ENCODE measurements around the gene PAPPA2. TPM values are rescaled to one million over a fixed set of nuclear protein-coding genes. Genes with fewer than 3 reads are reported as not detected.
A peak's percentile ranks its signal among the peaks of the same experiment; 100 is the strongest.
"Not testable (repeated sequence)": the region's sequence is repeated elsewhere in the genome, so short reads cannot be mapped to it uniquely, and the experiment has no call there.

PAPPA2 gene
- total RNA-seq, 1 experiment from 2014 or later: not detected

DNA sequence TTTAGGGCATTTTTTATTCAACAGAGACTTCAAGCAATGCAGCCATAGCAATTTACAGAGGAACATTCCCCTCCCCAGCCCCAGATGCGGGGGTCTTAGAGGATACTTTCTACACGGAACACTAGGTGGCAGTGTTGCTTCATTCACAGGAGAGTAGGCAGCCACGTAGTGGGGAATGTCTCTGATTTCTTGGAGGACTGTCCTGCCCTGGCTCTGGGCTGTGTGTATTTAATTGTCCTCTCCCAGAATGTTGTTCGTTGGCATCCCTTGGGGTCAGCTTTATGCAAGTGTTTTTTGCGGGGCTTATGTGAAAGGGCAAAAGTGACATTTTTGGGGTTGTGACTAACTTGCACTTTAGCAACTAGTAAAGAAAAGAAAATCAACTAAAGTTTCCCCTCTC lies 96.9 kb downstream of the PAPPA2 start:
- H3K4me2 ChIP-seq (ENCODE audit: low read depth, low read length, poor library complexity, severe bottlenecking): no peak overlapping the region
- no peak overlapping the region for H3K9ac ChIP-seq (ENCODE audit: low read length)
- DNase-seq: peak; percentile 84
- H2AFZ ChIP-seq (ENCODE audit: low read length): no peak overlapping the region
- no peaks in the 10 kb centered on the region for H3K27me3 ChIP-seq (ENCODE audit: low read length)
- no peaks in the 10 kb centered on the region for H4K20me1 ChIP-seq (ENCODE audit: insufficient read depth, low read depth, low read length)
- H3K4me1 ChIP-seq (ENCODE audit: low read length): no peaks in the 10 kb centered on the region
- no peaks in the 10 kb centered on the region for H3K79me2 ChIP-seq (ENCODE audit: low read length)
- H3K4me3 ChIP-seq (ENCODE audit: low read length): no peak overlapping the region
- no peak overlapping the region for H3K27ac ChIP-seq (ENCODE audit: low read length)
- H3K36me3 ChIP-seq (ENCODE audit: insufficient read depth, low read length): no peaks in the 10 kb centered on the region
- no peaks in the 10 kb centered on the region for H3K9me2 ChIP-seq (replicated peaks; ENCODE audit: insufficient read depth, low read length)
- no peaks in the 10 kb centered on the region for H3K9me3 ChIP-seq (ENCODE audit: low read length)

DNA sequence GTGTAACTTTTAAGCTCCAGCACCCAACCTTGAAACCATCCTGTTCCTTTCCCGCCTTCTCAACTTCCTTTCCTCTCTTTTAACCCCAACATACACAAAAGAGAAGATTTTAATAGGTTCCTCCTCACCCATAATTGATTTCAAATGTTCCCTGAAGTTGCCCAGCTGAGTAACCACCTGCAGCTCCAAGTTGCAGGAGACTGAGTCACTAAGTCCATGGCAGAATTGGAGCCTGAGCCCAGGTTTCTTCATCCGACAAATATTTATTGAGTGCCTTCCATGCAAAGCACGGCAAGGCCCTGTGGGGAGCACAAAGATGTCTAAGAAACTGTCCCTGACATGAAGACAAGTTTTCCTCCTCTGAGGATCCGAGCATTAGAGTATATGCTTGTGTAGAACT lies 97.7 kb downstream of the PAPPA2 start:
- H3K27me3 ChIP-seq (ENCODE audit: low read length): no peaks in the 10 kb centered on the region
- no peaks in the 10 kb centered on the region for H3K4me1 ChIP-seq (ENCODE audit: low read length)
- H4K20me1 ChIP-seq (ENCODE audit: insufficient read depth, low read depth, low read length): no peaks in the 10 kb centered on the region
- no peak overlapping the region for H3K4me2 ChIP-seq (ENCODE audit: low read depth, low read length, poor library complexity, severe bottlenecking)
- H3K9me3 ChIP-seq (ENCODE audit: low read length): no peaks in the 10 kb centered on the region
- H3K9me2 ChIP-seq (replicated peaks; ENCODE audit: insufficient read depth, low read length): no peaks in the 10 kb centered on the region
- H2AFZ ChIP-seq (ENCODE audit: low read length): no peak overlapping the region
- H3K4me3 ChIP-seq (ENCODE audit: low read length): no peak overlapping the region
- H3K9ac ChIP-seq (ENCODE audit: low read length): no peak overlapping the region
- DNase-seq: no peak
- H3K79me2 ChIP-seq (ENCODE audit: low read length): no peaks in the 10 kb centered on the region
- no peak overlapping the region for H3K27ac ChIP-seq (ENCODE audit: low read length)
- no peaks in the 10 kb centered on the region for H3K36me3 ChIP-seq (ENCODE audit: insufficient read depth, low read length)

DNA sequence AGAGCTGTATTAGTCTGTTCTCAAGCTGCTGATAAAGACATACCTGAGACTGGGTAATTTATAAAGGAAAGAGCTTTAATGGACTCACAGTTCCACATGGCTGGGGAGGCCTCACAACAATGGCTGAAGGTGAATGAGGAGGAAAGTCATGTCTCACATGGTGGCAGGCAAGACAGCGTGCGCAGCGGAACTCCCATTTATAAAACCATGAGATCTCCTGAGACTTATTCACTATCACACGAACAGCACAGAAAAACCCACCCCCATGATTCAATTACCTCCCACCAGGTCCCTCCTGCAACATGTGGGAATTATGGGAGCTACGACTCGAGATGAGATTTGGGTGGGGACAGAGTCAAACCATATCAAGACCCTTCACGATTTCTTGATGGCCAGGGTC lies 98.8 kb downstream of the PAPPA2 start:
- not testable (repeated sequence) for H3K4me3 ChIP-seq (ENCODE audit: low read length); H3K9me3 ChIP-seq (ENCODE audit: low read length); H3K9me2 ChIP-seq (replicated peaks; ENCODE audit: insufficient read depth, low read length); H3K4me1 ChIP-seq (ENCODE audit: low read length); H3K27me3 ChIP-seq (ENCODE audit: low read length); H3K4me2 ChIP-seq (ENCODE audit: low read depth, low read length, poor library complexity, severe bottlenecking); H4K20me1 ChIP-seq (ENCODE audit: insufficient read depth, low read depth, low read length); H3K36me3 ChIP-seq (ENCODE audit: insufficient read depth, low read length); H2AFZ ChIP-seq (ENCODE audit: low read length); H3K9ac ChIP-seq (ENCODE audit: low read length); H3K79me2 ChIP-seq (ENCODE audit: low read length); DNase-seq; H3K27ac ChIP-seq (ENCODE audit: low read length)

DNA sequence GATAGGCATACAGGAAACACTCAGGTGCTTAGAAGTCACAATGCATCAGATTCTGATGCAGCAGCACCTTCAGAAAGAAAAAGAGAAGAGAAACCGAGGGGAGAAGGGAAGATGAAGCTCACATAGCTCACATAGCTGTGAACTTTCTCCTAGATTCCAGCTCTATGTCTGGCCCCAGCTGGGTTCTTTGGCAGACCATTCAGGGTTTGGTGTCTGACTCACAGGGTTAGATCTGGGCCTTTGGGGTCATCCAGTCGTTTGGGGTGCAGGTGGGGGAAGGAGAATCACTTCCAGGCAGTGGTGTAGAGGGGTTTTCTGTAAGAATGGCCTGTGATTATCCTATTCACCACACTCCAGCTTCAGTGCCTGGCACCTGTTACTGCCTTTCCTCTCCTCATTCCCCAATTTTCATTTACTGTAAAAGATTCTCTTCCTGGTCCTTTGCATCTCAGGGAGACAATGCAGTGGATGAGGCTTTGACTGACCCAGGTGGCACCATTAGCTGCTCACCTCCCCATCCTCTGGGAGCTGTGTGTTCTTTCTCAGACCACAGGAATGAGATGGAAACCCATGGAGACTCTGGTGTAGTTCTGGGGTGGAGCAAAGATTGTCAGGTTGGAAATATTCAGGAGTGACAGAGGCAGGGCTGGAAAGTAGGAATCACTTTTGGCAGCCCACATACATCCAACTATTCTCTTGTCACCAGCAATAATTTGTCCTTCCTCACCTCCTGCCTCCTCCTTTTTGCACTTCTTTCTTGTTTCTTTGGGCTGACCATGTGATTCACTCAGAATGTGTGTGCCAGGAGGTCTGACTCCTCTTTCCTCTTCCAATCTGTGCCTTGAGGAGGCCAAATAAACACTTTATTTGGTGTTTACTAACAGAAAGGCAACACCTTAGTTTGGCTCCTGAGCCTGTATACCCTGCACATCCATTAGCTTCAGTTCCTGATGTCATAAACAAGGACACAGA lies 103.3 kb downstream of the PAPPA2 start:
- Histone ChIP-seq H3K27ac (ENCODE audit: low read length) (no peak overlapping the region), H3K9me3 (ENCODE audit: low read length) (no peaks in the 10 kb centered on the region), H3K27me3 (ENCODE audit: low read length) (no peaks in the 10 kb centered on the region), H4K20me1 (ENCODE audit: insufficient read depth, low read depth, low read length) (no peaks in the 10 kb centered on the region), H3K4me3 (ENCODE audit: low read length) (no peak overlapping the region), H2AFZ (ENCODE audit: low read length) (no peak overlapping the region), H3K79me2 (ENCODE audit: low read length) (no peaks in the 10 kb centered on the region), H3K9ac (ENCODE audit: low read length) (no peak overlapping the region), H3K36me3 (ENCODE audit: insufficient read depth, low read length) (no peaks in the 10 kb centered on the region), H3K4me2 (ENCODE audit: low read depth, low read length, poor library complexity, severe bottlenecking) (no peak overlapping the region), H3K9me2 (replicated peaks; ENCODE audit: insufficient read depth, low read length) (no peaks in the 10 kb centered on the region), H3K4me1 (ENCODE audit: low read length) (no peaks in the 10 kb centered on the region)
- no peak for DNase-seq

DNA sequence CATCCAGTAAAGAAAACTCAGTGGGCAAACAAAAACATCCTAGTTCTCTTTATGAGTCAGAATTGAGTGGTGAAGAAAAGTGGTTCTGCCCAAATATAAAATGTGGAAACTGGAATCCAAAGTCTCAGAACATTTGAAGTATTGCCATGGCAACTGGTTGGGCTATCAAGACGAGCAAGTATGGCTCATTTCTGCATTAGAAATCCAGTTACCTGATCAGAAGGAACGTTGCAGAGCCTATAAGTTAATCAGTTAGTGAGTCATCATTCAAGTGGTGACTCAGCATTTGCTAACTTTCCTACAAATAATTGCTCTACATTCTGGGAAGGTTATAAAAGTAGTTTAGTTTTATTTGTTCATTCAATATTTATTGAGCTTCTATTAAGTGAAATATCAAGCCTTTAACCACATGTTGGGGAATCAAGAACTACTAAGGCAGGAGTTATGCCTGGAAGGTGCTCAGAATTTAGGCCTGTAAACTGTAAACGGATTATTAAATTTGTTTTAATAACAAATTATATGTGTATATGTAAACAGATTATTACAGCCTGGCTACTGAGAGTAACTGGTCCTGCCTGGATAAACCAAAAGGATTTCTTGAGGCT lies 104.3 kb downstream of the PAPPA2 start:
- Histone ChIP-seq H3K4me1 (ENCODE audit: low read length) (no peaks in the 10 kb centered on the region), H3K4me3 (ENCODE audit: low read length) (no peak overlapping the region), H4K20me1 (ENCODE audit: insufficient read depth, low read depth, low read length) (no peaks in the 10 kb centered on the region), H3K27me3 (ENCODE audit: low read length) (no peaks in the 10 kb centered on the region), H3K79me2 (ENCODE audit: low read length) (no peaks in the 10 kb centered on the region), H3K9ac (ENCODE audit: low read length) (no peak overlapping the region), H3K36me3 (ENCODE audit: insufficient read depth, low read length) (no peaks in the 10 kb centered on the region), H3K9me2 (replicated peaks; ENCODE audit: insufficient read depth, low read length) (no peaks in the 10 kb centered on the region), H3K4me2 (ENCODE audit: low read depth, low read length, poor library complexity, severe bottlenecking) (no peak overlapping the region), H2AFZ (ENCODE audit: low read length) (no peak overlapping the region), H3K9me3 (ENCODE audit: low read length) (no peaks in the 10 kb centered on the region), H3K27ac (ENCODE audit: low read length) (no peak overlapping the region)
- DNase-seq: no peak

DNA sequence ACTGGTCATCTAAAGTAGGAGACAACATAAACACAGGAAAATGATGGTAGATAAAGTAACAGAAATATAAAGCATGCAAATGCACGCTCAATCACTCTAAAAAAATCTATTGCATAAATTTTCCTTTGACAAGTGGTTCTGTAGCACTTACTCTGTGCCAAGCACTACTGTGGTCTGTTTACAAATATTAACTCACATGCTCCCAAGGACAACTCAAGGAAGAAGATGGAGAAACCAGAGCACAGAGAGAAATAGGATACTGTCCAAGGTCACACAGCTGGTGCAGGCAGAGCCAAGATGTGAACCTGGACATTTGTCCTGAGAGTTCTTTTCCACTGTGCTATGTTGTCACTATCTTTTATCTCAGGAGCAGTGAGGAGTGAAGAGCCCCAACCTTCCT lies 105.2 kb downstream of the PAPPA2 start:
- Histone ChIP-seq H3K36me3 (ENCODE audit: insufficient read depth, low read length) (no peaks in the 10 kb centered on the region), H3K4me3 (ENCODE audit: low read length) (no peak overlapping the region), H3K79me2 (ENCODE audit: low read length) (no peaks in the 10 kb centered on the region), H4K20me1 (ENCODE audit: insufficient read depth, low read depth, low read length) (no peaks in the 10 kb centered on the region), H3K9me3 (ENCODE audit: low read length) (no peaks in the 10 kb centered on the region), H3K4me2 (ENCODE audit: low read depth, low read length, poor library complexity, severe bottlenecking) (no peak overlapping the region), H3K27ac (ENCODE audit: low read length) (no peak overlapping the region), H3K9me2 (replicated peaks; ENCODE audit: insufficient read depth, low read length) (no peaks in the 10 kb centered on the region), H3K4me1 (ENCODE audit: low read length) (no peaks in the 10 kb centered on the region), H3K9ac (ENCODE audit: low read length) (no peak overlapping the region), H2AFZ (ENCODE audit: low read length) (no peak overlapping the region), H3K27me3 (ENCODE audit: low read length) (no peaks in the 10 kb centered on the region)
- DNase-seq: no peak

DNA sequence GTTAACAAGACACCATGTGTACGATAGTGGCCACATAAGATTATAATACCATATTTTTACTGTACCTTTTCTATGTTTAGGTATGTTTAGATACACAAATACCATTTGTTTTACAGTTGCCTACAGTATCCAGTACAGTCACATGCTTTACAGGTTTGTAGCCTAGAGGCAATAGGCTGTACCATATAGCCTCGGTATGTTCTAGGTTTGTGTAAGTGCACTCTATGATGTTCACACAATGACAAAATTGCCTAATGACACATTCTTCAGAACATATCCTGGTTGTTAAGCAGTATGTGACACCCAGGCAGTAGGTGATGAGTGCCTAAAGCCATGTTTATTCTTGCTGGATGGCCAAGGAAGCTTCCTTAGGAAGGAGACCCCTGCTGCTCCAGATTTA lies 111.8 kb downstream of the PAPPA2 start:
- no peak overlapping the region for H2AFZ ChIP-seq (ENCODE audit: low read length)
- no peaks in the 10 kb centered on the region for H3K9me3 ChIP-seq (ENCODE audit: low read length)
- H4K20me1 ChIP-seq (ENCODE audit: insufficient read depth, low read depth, low read length): no peaks in the 10 kb centered on the region
- H3K9ac ChIP-seq (ENCODE audit: low read length): no peak overlapping the region
- H3K4me2 ChIP-seq (ENCODE audit: low read depth, low read length, poor library complexity, severe bottlenecking): no peak overlapping the region
- no peaks in the 10 kb centered on the region for H3K36me3 ChIP-seq (ENCODE audit: insufficient read depth, low read length)
- no peak overlapping the region for H3K27ac ChIP-seq (ENCODE audit: low read length)
- no peaks in the 10 kb centered on the region for H3K9me2 ChIP-seq (replicated peaks; ENCODE audit: insufficient read depth, low read length)
- H3K4me1 ChIP-seq (ENCODE audit: low read length): no peaks in the 10 kb centered on the region
- no peak for DNase-seq
- H3K4me3 ChIP-seq (ENCODE audit: low read length): no peak overlapping the region
- no peaks in the 10 kb centered on the region for H3K27me3 ChIP-seq (ENCODE audit: low read length)
- no peaks in the 10 kb centered on the region for H3K79me2 ChIP-seq (ENCODE audit: low read length)

DNA sequence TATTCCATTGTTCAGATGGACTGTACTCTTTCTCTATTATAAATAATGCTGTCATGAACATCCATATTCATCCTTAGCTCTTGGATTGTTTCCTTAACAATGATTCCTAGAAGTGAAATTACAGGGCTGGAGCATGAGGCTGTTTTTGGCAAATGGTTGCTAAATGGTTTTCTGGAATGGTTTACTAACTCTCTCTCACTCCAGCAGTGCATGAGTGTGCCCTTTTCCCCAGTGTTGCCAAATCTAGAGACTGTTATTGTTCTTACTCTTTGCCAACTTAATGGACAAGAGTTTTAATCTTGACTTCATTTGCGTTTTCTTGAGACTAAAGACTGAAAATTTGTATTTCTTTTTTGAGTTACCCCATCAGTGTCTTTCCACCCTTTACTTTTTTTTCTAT lies 113.0 kb downstream of the PAPPA2 start:
- Histone ChIP-seq H3K9me2 (replicated peaks; ENCODE audit: insufficient read depth, low read length) (no peaks in the 10 kb centered on the region), H3K4me3 (ENCODE audit: low read length) (no peak overlapping the region), H3K4me1 (ENCODE audit: low read length) (no peaks in the 10 kb centered on the region), H3K27ac (ENCODE audit: low read length) (no peak overlapping the region), H3K27me3 (ENCODE audit: low read length) (no peaks in the 10 kb centered on the region), H3K36me3 (ENCODE audit: insufficient read depth, low read length) (no peaks in the 10 kb centered on the region), H3K4me2 (ENCODE audit: low read depth, low read length, poor library complexity, severe bottlenecking) (no peak overlapping the region), H2AFZ (ENCODE audit: low read length) (no peak overlapping the region), H3K9ac (ENCODE audit: low read length) (no peak overlapping the region), H3K9me3 (ENCODE audit: low read length) (no peaks in the 10 kb centered on the region), H3K79me2 (ENCODE audit: low read length) (no peaks in the 10 kb centered on the region), H4K20me1 (ENCODE audit: insufficient read depth, low read depth, low read length) (no peaks in the 10 kb centered on the region)
- no peak for DNase-seq
